Neural cell (in vitro differentiated cells): ENCODE data around the gene SLC24A3. TPM values are rescaled to one million over a fixed set of nuclear protein-coding genes. Genes with fewer than 3 reads are reported as not detected.

Experiments
- H2AFZ ChIP-seq: fragments of 200-600, 300-800 bp; sonication (generic), shearing (Covaris generic); 2 replicates; pipeline ENCODE4 v1.6.0; 2014; ENCODE audit warnings: low read depth, mild to moderate bottlenecking, antibody characterized with exemption, low read length, moderate library complexity
- H3F3A ChIP-seq: fragments of 200-600 bp; shearing (Covaris generic); 2 replicates; pipeline ENCODE4 v1.6.1; 2016; ENCODE audit warnings: mild to moderate bottlenecking, moderate library complexity, mixed read lengths, antibody characterized with exemption, low read length; ENCODE audit not compliant: insufficient read depth, poor library complexity, severe bottlenecking
- H3K27ac ChIP-seq: fragments of 200-600, 300-800 bp; sonication (generic), shearing (Covaris generic); 2 replicates; pipeline ENCODE4 v1.5.1; 2014; ENCODE audit warnings: mild to moderate bottlenecking, low read length, moderate library complexity
- H3K27me3 ChIP-seq: fragments of 300-800, 200-600 bp; sonication (generic), shearing (Covaris generic); 2 replicates; pipeline ENCODE4 v1.6.0; 2014; ENCODE audit warnings: mild to moderate bottlenecking, low read depth, low read length, moderate library complexity; ENCODE audit not compliant: insufficient read depth
- H3K36me3 ChIP-seq: fragments of 300-800, 200-600 bp; sonication (generic), shearing (Covaris generic); 2 replicates; pipeline ENCODE4 v1.5.1; 2014; ENCODE audit warnings: mild to moderate bottlenecking, antibody characterized with exemption, low read length, moderate library complexity; ENCODE audit not compliant: insufficient read depth
- H3K4me2 ChIP-seq: fragments of 300-800, 200-600 bp; sonication (generic), shearing (Covaris generic); 2 replicates; pipeline ENCODE4 v1.6.0; 2014; ENCODE audit warnings: mild to moderate bottlenecking, low read length
- H3K4me3 ChIP-seq: fragments of 300-800, 200-600 bp; sonication (generic), shearing (Covaris generic); 2 replicates; pipeline ENCODE4 v1.5.1; 2014; ENCODE audit warnings: mild to moderate bottlenecking, low read length, moderate library complexity
- H3K79me2 ChIP-seq: fragments of 200-600 bp; shearing (Covaris generic); replicated peaks from 2 replicates; pipeline ENCODE4 v1.6.0; 2014; ENCODE audit warnings: mild to moderate bottlenecking, low read length, moderate library complexity; ENCODE audit not compliant: insufficient read depth
- H3K9ac ChIP-seq: fragments of 300-800, 200-600 bp; sonication (generic), shearing (Covaris generic); 2 replicates; pipeline ENCODE4 v1.6.1; 2016; ENCODE audit warnings: mild to moderate bottlenecking, low read length, mixed read lengths
- H3K9me2 ChIP-seq: fragments of 200-600 bp; shearing (Covaris generic); 2 replicates; pipeline ENCODE4 v1.6.1; 2016; ENCODE audit warnings: mild to moderate bottlenecking, low read length, mixed read lengths; ENCODE audit not compliant: insufficient read depth
- H3K9me3 ChIP-seq: fragments of 200-600, 300-800 bp; sonication (generic), shearing (Covaris generic); 2 replicates; pipeline ENCODE4 v1.6.1; 2016; ENCODE audit warnings: mild to moderate bottlenecking, mixed run types, low read length, moderate library complexity, mixed read lengths
- H4K20me1 ChIP-seq: fragments of 200-600 bp; shearing (Covaris generic); 2 replicates; pipeline ENCODE4 v1.6.1; 2016; ENCODE audit warnings: mild to moderate bottlenecking, mixed run types; ENCODE audit not compliant: insufficient read depth
- EP300 ChIP-seq: fragments of 450-650 bp; conservative IDR thresholded peaks from 2 replicates; pipeline ENCODE4 v1.6.1; 2014; ENCODE audit warnings: antibody characterized with exemption, mild to moderate bottlenecking, moderate library complexity; ENCODE audit not compliant: poor library complexity, severe bottlenecking
- EZH2 ChIP-seq: fragments of 200-600, 300-800 bp; shearing (Covaris generic), sonication (generic); IDR thresholded peaks from 2 replicates; pipeline ENCODE4 v1.6.1; 2014; ENCODE audit warnings: antibody characterized with exemption, low read length, borderline replicate concordance, mild to moderate bottlenecking; ENCODE audit not compliant: insufficient read depth, poor library complexity, severe bottlenecking
- MXI1 ChIP-seq: fragments of 450-650 bp; conservative IDR thresholded peaks from 2 replicates; pipeline ENCODE4 v1.6.1; 2014; ENCODE audit warnings: antibody characterized with exemption, mild to moderate bottlenecking; ENCODE audit not compliant: poor library complexity, severe bottlenecking
- POLR2AphosphoS5 ChIP-seq: IDR thresholded peaks from 2 replicates; pipeline ENCODE4 v1.6.1; 2012
- RAD21 ChIP-seq: fragments of 450-650 bp; conservative IDR thresholded peaks from 2 replicates; pipeline ENCODE4 v1.6.1; 2014; ENCODE audit warnings: antibody characterized with exemption, mild to moderate bottlenecking, moderate library complexity
- SMC3 ChIP-seq: fragments of 450-650 bp; conservative IDR thresholded peaks from 2 replicates; pipeline ENCODE4 v1.6.1; 2014; ENCODE audit warnings: antibody characterized with exemption, mild to moderate bottlenecking, moderate library complexity; ENCODE audit not compliant: poor library complexity
- TAF1 ChIP-seq: IDR thresholded peaks from 2 replicates; pipeline ENCODE4 v1.6.1; 2012; ENCODE audit warnings: low read depth
- polyA plus RNA-seq: library from polyadenylated mRNA; depleted of rRNA; stranded (reverse); fragments of >200 nt; gene quantifications from 2 replicates; pipeline ENCODE4 v1.2.3, GENCODE V29; 2014
- TF ChIP-seq, protein P1 (sequence below): IDR thresholded peaks from 2 replicates; pipeline ENCODE4 v1.6.1; 2012; ENCODE audit warnings: borderline replicate concordance
- TF ChIP-seq, protein P2 (sequence below): fragments of 450-650 bp; IDR thresholded peaks from 2 replicates; pipeline ENCODE4 v1.5.1; 2014; ENCODE audit warnings: antibody characterized with exemption, mild to moderate bottlenecking, moderate library complexity; ENCODE audit not compliant: poor library complexity, severe bottlenecking

The SLC24A3 gene
- polyA plus RNA-seq, 1 donor from 2014 or later: 6.5 TPM

DNA sequence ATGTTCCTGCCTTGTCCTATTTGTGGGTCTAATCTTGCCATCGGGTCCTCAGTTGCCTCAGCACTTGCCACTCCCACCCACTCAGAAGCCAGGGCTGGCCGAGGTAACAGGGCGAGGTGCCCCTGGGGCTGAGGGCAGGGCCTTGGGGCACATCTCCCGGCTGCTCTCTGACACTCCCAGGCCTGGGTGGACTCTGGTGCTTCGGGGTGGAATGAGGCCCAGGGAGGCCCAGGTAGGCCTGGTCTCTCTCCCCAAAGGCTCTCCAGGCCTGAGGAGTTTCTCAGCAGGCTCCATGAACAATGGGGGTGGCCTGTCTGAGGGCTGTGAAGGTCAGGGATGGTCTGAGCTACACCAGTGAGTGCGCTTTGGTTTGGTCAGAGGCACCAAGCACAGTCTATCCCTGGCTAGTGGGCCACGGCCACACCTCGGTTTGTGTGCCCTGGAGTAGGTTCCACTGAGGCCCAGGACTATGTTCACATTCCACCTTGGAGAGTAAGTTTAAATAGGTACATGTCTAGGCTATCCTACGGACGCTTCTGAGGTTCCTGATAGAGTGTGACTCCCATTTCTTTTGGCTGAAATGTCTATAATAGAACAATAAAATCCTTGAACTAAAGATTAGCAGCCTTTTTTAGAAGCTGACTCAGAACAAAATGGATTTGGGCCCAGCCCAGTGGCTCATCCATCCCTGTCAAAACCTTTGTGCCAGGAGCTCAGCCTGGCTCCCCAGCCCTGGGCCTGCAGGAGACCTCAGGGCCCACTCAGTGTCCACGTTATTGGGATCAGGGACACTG lies 78.8 kb downstream of the SLC24A3 start:
- no peaks in the 10 kb centered on the region for H3K36me3 ChIP-seq
- H3K9me2 ChIP-seq: no peaks in the 10 kb centered on the region
- no peak overlapping the region for H3K9ac ChIP-seq
- no peaks in the 10 kb centered on the region for H4K20me1 ChIP-seq
- H3K4me2 ChIP-seq: no peak overlapping the region
- TF ChIP-seq, protein P1, sequence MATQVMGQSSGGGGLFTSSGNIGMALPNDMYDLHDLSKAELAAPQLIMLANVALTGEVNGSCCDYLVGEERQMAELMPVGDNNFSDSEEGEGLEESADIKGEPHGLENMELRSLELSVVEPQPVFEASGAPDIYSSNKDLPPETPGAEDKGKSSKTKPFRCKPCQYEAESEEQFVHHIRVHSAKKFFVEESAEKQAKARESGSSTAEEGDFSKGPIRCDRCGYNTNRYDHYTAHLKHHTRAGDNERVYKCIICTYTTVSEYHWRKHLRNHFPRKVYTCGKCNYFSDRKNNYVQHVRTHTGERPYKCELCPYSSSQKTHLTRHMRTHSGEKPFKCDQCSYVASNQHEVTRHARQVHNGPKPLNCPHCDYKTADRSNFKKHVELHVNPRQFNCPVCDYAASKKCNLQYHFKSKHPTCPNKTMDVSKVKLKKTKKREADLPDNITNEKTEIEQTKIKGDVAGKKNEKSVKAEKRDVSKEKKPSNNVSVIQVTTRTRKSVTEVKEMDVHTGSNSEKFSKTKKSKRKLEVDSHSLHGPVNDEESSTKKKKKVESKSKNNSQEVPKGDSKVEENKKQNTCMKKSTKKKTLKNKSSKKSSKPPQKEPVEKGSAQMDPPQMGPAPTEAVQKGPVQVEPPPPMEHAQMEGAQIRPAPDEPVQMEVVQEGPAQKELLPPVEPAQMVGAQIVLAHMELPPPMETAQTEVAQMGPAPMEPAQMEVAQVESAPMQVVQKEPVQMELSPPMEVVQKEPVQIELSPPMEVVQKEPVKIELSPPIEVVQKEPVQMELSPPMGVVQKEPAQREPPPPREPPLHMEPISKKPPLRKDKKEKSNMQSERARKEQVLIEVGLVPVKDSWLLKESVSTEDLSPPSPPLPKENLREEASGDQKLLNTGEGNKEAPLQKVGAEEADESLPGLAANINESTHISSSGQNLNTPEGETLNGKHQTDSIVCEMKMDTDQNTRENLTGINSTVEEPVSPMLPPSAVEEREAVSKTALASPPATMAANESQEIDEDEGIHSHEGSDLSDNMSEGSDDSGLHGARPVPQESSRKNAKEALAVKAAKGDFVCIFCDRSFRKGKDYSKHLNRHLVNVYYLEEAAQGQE: no peak
- TF ChIP-seq, protein P2, sequence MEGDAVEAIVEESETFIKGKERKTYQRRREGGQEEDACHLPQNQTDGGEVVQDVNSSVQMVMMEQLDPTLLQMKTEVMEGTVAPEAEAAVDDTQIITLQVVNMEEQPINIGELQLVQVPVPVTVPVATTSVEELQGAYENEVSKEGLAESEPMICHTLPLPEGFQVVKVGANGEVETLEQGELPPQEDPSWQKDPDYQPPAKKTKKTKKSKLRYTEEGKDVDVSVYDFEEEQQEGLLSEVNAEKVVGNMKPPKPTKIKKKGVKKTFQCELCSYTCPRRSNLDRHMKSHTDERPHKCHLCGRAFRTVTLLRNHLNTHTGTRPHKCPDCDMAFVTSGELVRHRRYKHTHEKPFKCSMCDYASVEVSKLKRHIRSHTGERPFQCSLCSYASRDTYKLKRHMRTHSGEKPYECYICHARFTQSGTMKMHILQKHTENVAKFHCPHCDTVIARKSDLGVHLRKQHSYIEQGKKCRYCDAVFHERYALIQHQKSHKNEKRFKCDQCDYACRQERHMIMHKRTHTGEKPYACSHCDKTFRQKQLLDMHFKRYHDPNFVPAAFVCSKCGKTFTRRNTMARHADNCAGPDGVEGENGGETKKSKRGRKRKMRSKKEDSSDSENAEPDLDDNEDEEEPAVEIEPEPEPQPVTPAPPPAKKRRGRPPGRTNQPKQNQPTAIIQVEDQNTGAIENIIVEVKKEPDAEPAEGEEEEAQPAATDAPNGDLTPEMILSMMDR: no peak
- TF ChIP-seq EZH2: no peak
- TF ChIP-seq POLR2AphosphoS5: no peak
- TF ChIP-seq RAD21: no peak
- no peak for TF ChIP-seq MXI1
- no peak for TF ChIP-seq TAF1
- TF ChIP-seq SMC3: no peak
- no peak for TF ChIP-seq EP300
- H3K4me3 ChIP-seq: no peak overlapping the region
- H3F3A ChIP-seq: no peaks in the 10 kb centered on the region
- H3K27me3 ChIP-seq: no peaks in the 10 kb centered on the region
- no peaks in the 10 kb centered on the region for H3K9me3 ChIP-seq
- no peak overlapping the region for H3K27ac ChIP-seq
- H3K79me2 ChIP-seq: no peaks in the 10 kb centered on the region
- no peak overlapping the region for H2AFZ ChIP-seq

DNA sequence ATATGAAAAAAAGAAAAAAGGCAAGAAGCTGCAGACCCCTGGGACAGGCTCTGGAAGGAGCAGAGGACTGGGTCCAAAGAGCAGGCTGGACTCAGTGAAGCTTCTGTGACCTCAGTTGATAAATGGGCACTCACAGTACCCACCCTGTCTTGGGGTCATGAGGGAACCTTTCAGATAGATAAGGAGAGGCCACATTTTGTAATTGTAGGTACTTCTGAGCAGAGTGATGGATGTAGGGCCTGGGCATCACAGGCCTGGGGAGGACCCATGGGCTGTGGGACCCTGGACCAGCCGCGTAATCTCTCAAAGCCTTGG lies 79.3 kb downstream of the SLC24A3 start:
- H3K27me3 ChIP-seq: no peaks in the 10 kb centered on the region
- no peaks in the 10 kb centered on the region for H3F3A ChIP-seq
- no peaks in the 10 kb centered on the region for H3K36me3 ChIP-seq
- no peaks in the 10 kb centered on the region for H3K79me2 ChIP-seq
- no peaks in the 10 kb centered on the region for H3K9me2 ChIP-seq
- no peak overlapping the region for H2AFZ ChIP-seq
- H3K9ac ChIP-seq: no peak overlapping the region
- H3K27ac ChIP-seq: no peak overlapping the region
- no peak overlapping the region for H3K4me3 ChIP-seq
- no peaks in the 10 kb centered on the region for H4K20me1 ChIP-seq
- H3K4me2 ChIP-seq: no peak overlapping the region
- no peaks in the 10 kb centered on the region for H3K9me3 ChIP-seq
- TF ChIP-seq TAF1 (no peak), POLR2AphosphoS5 (no peak), EZH2 (no peak), MXI1 (no peak), SMC3 (no peak), RAD21 (no peak), EP300 (no peak)
- TF ChIP-seq, protein P2: no peak
- TF ChIP-seq, protein P1: no peak
